Type B pancreatic cell (in vitro differentiated cells): ENCODE measurements around the gene CISTR. TPM values are rescaled to one million over a fixed set of nuclear protein-coding genes. Genes with fewer than 3 reads are reported as not detected.

ENCODE experiments used
- DNase-seq: peaks from one replicate; pipeline ENCODE4 v3.0.0; 2021; ENCODE audit warnings: mixed read lengths; ENCODE audit not compliant: unreplicated experiment; ENCODE audit errors: extremely low spot score
- H3K27ac Mint-ChIP-seq: 2 replicates; pipeline ENCODE4 v1.8.0; 2021; ENCODE audit warnings: mild to moderate bottlenecking, mixed read lengths
- H3K27me3 Mint-ChIP-seq: 2 replicates; pipeline ENCODE4 v1.8.0; 2021; ENCODE audit warnings: mixed read lengths
- H3K36me3 Mint-ChIP-seq: 2 replicates; pipeline ENCODE4 v1.8.0; 2021; ENCODE audit warnings: mixed read lengths
- H3K4me1 Mint-ChIP-seq: one replicate; pipeline ENCODE4 v1.8.0; 2021; ENCODE audit warnings: mixed read lengths; ENCODE audit not compliant: unreplicated experiment
- H3K4me3 Mint-ChIP-seq: 2 replicates; pipeline ENCODE4 v1.8.0; 2021; ENCODE audit warnings: mild to moderate bottlenecking, mixed read lengths
- H3K9me3 Mint-ChIP-seq: 2 replicates; pipeline ENCODE4 v1.8.0; 2021; ENCODE audit warnings: mixed read lengths
- long read RNA-seq: library from polyadenylated mRNA; unstranded; transcript quantifications from one replicate; pipeline ENCODE4 v2.0.0, GENCODE V29; 2020
- total RNA-seq: library from RNA; stranded (reverse); gene quantifications from 2 replicates; pipeline ENCODE4 v1.2.1, GENCODE V29; 2021; ENCODE audit warnings: low replicate concordance
- TF ChIP-seq, protein P1 (sequence below): fragments of 200-600 bp; sonication (generic); conservative IDR thresholded peaks from 2 replicates; pipeline ENCODE4 v1.5.0; 2021; ENCODE audit warnings: antibody characterized with exemption, mild to moderate bottlenecking

Gene CISTR
- not detected in 2 replicates for total RNA-seq
- long read RNA-seq, result 0 reads

DNA sequence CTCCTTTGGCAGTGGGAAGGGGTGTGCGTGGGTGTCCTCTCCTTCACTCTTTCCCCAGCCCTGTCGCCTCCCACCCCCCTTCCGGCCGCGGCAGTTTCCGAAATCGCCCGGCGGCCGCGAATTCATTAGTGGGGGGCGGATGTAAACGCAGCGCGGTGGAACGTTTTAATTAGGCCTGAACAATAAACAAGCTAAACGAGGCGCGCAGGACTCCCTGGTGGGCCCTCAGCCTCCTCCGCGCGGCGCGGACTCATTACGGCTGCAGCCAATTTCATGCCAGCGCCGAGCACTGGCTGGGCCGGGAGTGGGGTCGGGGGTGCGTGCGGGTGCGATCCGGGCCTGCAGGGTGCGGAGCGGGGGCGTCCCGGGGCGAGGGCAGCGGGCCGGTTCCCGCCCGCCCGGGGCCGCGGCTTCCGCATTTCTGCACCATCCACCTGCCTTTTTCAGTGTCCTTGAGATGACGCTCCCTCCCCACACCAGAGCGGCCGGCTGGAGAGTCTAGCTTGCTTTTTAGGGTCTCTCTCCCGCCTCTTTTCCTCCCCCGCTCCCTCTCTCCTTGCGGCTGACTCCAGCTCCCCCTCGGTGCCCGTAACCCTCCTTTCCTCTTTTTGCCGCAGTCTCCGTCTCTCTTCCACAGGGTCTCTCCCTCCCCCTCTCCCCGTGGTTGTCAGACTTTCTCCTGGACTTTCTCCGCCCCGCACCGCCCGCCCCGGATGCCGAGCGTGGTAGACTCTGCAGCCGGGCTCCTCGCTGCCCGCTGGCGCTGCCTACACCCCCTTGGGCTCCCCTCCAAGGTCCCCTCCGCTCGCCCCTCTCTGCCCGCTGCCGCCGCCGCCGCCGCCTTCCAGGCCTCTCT is at the start of gene CISTR:
Gene CISTR (minus strand): TSS at position 644 of the 856 bp plus-strand sequence.
- no peaks in the 10 kb centered on the region for H3K36me3 Mint-ChIP-seq
- peak within 1 kb of the TSS; percentile 57 for H3K27ac Mint-ChIP-seq
- DNase-seq, result no peak
- H3K9me3 Mint-ChIP-seq, result no peaks in the 10 kb centered on the region
- H3K4me3 Mint-ChIP-seq, result no peak within 1 kb of the TSS
- TF ChIP-seq, protein P1, sequence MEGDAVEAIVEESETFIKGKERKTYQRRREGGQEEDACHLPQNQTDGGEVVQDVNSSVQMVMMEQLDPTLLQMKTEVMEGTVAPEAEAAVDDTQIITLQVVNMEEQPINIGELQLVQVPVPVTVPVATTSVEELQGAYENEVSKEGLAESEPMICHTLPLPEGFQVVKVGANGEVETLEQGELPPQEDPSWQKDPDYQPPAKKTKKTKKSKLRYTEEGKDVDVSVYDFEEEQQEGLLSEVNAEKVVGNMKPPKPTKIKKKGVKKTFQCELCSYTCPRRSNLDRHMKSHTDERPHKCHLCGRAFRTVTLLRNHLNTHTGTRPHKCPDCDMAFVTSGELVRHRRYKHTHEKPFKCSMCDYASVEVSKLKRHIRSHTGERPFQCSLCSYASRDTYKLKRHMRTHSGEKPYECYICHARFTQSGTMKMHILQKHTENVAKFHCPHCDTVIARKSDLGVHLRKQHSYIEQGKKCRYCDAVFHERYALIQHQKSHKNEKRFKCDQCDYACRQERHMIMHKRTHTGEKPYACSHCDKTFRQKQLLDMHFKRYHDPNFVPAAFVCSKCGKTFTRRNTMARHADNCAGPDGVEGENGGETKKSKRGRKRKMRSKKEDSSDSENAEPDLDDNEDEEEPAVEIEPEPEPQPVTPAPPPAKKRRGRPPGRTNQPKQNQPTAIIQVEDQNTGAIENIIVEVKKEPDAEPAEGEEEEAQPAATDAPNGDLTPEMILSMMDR, result no peak
- H3K27me3 Mint-ChIP-seq, result peaks cover 15% of the 10 kb centered on the region
- H3K4me1 Mint-ChIP-seq, result peaks cover 21% of the 10 kb centered on the region

DNA sequence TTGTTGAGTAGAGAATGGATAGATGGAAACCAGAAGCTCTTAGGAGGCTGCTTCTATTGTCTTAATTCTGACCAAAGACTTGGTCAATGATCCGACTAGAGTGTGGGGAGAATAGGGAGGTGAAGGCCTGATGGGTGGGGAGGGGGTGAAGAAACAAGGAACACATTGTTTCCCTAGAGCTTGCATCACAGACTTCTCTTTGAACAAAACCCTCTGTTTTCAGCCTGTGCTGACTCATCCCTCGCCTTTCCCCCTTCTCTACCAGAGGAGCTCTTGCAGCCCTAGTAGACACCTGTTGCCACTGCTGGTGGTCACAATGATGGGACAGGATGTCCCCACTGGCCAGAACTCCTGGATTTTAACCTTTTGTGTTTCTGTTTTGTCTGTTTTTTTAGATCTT is 46.8 kb upstream of the CISTR start:
- Mint-ChIP-seq H3K36me3 (no peaks in the 10 kb centered on the region), H3K4me1 (no peaks in the 10 kb centered on the region), H3K27me3 (peaks cover 40% of the 10 kb centered on the region), H3K27ac (no peak overlapping the region), H3K4me3 (no peak overlapping the region), H3K9me3 (no peaks in the 10 kb centered on the region)
- no peak for DNase-seq
- TF ChIP-seq, protein P1, result no peak

DNA sequence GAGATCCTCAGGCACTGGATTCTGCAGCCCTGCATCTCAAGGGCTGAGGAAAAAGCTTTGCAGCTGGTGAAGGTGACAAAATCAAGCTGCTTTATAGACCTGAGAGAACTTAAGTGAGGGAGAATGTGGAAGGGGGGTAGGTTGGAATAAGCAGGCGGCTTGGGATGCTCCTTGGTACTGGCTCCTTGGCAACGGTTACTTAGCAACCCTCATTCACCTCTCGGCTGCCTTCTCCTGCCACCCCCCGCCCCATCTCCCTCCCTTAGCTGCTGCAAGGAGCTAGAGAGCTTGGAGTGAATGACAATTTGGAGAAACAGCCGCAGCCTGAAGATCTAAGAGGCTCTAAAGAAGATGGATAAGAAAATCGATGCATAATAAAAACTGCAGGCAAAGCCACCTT is 44.1 kb upstream of the CISTR start:
- Mint-ChIP-seq H3K27me3 (peaks cover 40% of the 10 kb centered on the region), H3K9me3 (no peaks in the 10 kb centered on the region), H3K4me1 (no peaks in the 10 kb centered on the region), H3K4me3 (no peak overlapping the region), H3K27ac (no peak overlapping the region), H3K36me3 (no peaks in the 10 kb centered on the region)
- TF ChIP-seq, protein P1, result no peak
- no peak for DNase-seq

DNA sequence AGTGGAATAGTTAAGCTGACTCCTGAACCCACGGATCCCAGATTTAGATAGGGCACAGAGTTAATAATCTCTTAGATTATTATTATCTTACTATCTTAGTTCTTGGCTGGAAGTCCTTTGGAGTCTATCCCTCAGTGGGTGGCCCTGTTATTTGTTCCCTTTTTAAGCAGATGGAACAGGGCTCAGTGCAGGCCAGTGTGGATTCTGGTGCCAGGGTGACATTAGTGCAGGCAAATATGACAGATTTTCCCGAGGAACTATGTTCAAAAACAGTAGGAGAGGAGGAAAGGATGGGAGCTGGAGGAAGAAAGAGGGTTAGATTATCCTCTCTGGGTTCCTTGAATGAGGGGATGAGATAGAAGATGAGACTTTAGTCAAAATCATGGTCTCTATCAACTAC is 41.4 kb upstream of the CISTR start:
- H3K27me3 Mint-ChIP-seq, result peaks cover 49% of the 10 kb centered on the region

DNA sequence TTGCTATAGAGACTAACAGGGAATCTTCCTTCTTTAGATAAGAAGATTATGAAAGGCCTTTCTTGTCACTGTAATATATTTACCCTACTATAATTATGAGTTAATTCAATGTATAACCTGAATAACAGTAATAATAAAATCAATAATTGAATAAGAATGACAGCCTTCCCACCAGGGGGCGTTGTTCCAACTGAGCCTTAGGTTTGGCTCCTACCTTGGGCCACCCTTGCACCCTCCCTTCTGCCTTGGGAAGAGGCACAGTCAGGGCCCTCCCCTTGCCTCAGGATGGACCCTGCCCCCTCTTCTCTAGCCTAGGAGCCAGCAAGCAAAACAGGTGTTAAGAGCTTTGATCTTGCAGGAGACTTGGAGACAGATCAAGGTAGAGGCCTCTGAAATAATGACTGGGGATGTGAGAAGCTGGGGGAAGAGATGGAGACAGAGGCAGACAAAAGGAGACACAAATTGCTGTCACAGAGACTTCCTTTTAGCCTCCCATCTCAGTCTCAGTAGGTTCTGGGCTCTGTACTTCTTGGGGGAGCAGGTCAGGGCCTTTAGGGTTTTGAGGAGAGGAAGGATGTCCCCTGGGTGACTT is 40.1 kb upstream of the CISTR start:
- no peak for DNase-seq
- Mint-ChIP-seq H3K4me3 (no peak overlapping the region), H3K9me3 (no peaks in the 10 kb centered on the region), H3K27ac (no peak overlapping the region), H3K27me3 (peaks cover 44% of the 10 kb centered on the region), H3K36me3 (no peaks in the 10 kb centered on the region), H3K4me1 (no peaks in the 10 kb centered on the region)
- TF ChIP-seq, protein P1, result peak; percentile 65

More for the DNA sequence above, 41.4 kb upstream of the CISTR start:
- no peaks in the 10 kb centered on the region for H3K4me1 Mint-ChIP-seq
- no peaks in the 10 kb centered on the region for H3K9me3 Mint-ChIP-seq
- TF ChIP-seq, protein P1, result no peak
- H3K4me3 Mint-ChIP-seq, result no peak overlapping the region
- DNase-seq, result no peak
- H3K36me3 Mint-ChIP-seq, result no peaks in the 10 kb centered on the region
- H3K27ac Mint-ChIP-seq, result no peak overlapping the region
